HEK293T (cell line): ENCODE data around the gene CFP.

Experiments used
- BHLHE40 ChIP-seq: fragments of 450-650 bp; IDR thresholded peaks from 2 replicates; pipeline ENCODE4 v1.6.1; 2016; ENCODE audit warnings: mild to moderate bottlenecking, moderate library complexity, borderline replicate concordance
- CTBP1 ChIP-seq: fragments of 450-650 bp; IDR thresholded peaks from 2 replicates; pipeline ENCODE4 v1.6.1; 2016; ENCODE audit warnings: borderline replicate concordance
- NFRKB ChIP-seq: fragments of 450-650 bp; IDR thresholded peaks from 2 replicates; pipeline ENCODE4 v1.6.1; 2016; ENCODE audit warnings: mild to moderate bottlenecking, moderate library complexity
- SP1 ChIP-seq: fragments of 450-650 bp; IDR thresholded peaks from 2 replicates; pipeline ENCODE4 v1.6.1; 2017
- SUZ12 ChIP-seq: fragments of 450-650 bp; IDR thresholded peaks from 2 replicates; pipeline ENCODE4 v1.6.1; 2016; ENCODE audit warnings: mild to moderate bottlenecking
- TARDBP ChIP-seq: fragments of 450-650 bp; IDR thresholded peaks from 2 replicates; pipeline ENCODE4 v1.6.1; 2016

- TF ChIP-seq SP1 (no peak), CTBP1 (no peak), TARDBP (no peak), NFRKB (no peak), BHLHE40 (no peak), SUZ12 (no peak)
Observed at GRCh38 chrX:47605024-47605423, 24.7 kb downstream of the CFP start.
